Mammary epithelial cell (primary cell): Measurements from ENCODE around the gene SENP7.

Experiments used
- CTCF ChIP-seq, 2 donors: IDR thresholded peaks in 1 of 2; conservative IDR thresholded peaks in 1 of 2; 2 replicates each; pipeline ENCODE4 v1.5.1; 2011 to 2012; ENCODE audit warnings: inconsistent platforms in 2 of 2, low read length in 2 of 2, mild to moderate bottlenecking in 2 of 2, control low read depth in 1 of 2, low read depth in 1 of 2; ENCODE audit not compliant: insufficient read depth in 1 of 2; ENCODE audit errors: extremely low read depth in 1 of 2
- EZH2 ChIP-seq: IDR thresholded peaks from 2 replicates; pipeline ENCODE4 v1.6.1; 2012; ENCODE audit warnings: low read length, inconsistent platforms, borderline replicate concordance

GRCh38 chr3:101351829-101352228 lies 161.2 kb downstream of the SENP7 start:
- no peak for TF ChIP-seq CTCF (conservative IDR thresholded peaks at IDR 0.05 in 1 of 2, IDR thresholded peaks at IDR 0.05 in 1 of 2; ENCODE audit: extremely low read depth in 1 of 2, insufficient read depth in 1 of 2, low read depth in 1 of 2, low read length in 2 of 2)
- no peak for TF ChIP-seq EZH2
